GM19043 (cell line): ENCODE measurements around the gene ZNF423.

Experiments used
- ATAC-seq: cut with Tn5 transposase; IDR thresholded peaks from one replicate; pipeline ENCODE4 v1.9.1; 2021; ENCODE audit warnings: low read depth; ENCODE audit not compliant: unreplicated experiment

The ZNF423 gene

DNA sequence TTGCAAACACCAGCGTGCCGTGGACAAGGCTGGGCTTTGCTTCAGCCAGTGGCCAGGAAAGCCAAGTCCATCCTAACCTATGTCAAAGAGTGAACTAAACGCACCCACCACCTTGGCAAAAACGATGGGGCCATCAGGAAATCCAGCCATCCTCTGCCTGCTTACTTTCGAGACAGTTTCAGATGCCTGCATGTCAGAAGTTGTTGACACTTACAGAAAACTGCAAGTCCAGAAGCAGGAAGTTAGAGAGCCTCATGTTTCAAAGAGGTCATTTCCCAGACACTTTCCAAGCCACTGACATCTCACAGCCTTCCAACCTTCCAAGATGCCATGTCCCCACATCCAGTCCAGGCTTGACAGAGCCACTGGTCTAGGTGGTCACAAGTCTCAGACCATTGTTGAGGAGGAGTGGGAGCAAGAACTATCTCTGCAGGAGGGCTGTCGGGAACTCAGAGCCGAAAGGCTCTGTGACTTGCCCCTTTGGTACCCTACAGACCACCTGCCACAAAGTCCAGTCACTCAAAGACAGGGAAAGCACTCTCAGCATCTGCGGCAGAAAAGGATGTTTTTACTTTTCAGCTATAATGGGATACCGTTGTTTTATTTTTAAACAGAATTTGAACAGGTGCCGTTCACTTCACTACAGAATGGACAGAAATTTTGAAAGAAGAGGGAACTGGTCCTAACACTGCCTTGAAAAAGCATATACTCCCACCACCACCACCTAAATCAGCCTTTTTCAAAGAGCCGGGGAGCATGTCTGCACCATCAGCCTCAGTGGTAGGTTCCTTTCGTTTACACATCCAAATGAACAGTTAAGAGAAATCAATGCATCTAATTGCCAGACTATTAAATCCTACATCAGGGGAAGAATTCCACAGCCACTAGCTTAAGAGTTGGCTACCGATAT lies 5.1 kb downstream of the ZNF423 start:
- no peak for ATAC-seq

- ATAC-seq = no peak
These were observed 6.2 kb downstream of the ZNF423 start for GRCh38 chr16:49849754-49850108.

- no peak for ATAC-seq
These were observed 6.7 kb downstream of the ZNF423 start for GRCh38 chr16:49849037-49849753.

DNA sequence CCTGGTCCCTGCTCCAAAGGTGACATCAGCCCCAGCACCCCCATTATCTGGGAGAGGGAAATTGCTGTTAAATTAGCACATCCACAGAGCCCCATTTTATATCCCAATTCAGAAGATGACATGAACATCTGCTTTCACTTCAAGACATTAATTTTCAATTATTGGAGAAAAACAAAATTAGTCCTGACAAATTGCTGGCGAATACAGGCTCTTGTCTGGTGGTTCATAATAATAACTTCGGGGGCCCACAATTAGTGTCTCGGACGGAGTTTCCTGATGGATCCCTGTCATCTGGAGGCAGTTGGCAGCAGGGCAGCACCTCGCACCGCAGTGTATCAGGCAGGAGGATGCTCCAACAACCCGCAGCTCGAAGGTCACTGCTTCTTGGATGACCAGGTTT lies 7.4 kb downstream of the ZNF423 start:
- ATAC-seq = no peak

- ATAC-seq = no peak
These were observed 9.1 kb downstream of the ZNF423 start for GRCh38 chr16:49846800-49847199.

- no peak for ATAC-seq
These were observed 11.6 kb downstream of the ZNF423 start for GRCh38 chr16:49844359-49844758.

GRCh38 chr16:49843758-49844157 lies 12.2 kb downstream of the ZNF423 start:
- ATAC-seq = no peak

GRCh38 chr16:49842972-49843371 lies 12.9 kb downstream of the ZNF423 start:
- ATAC-seq = no peak

DNA sequence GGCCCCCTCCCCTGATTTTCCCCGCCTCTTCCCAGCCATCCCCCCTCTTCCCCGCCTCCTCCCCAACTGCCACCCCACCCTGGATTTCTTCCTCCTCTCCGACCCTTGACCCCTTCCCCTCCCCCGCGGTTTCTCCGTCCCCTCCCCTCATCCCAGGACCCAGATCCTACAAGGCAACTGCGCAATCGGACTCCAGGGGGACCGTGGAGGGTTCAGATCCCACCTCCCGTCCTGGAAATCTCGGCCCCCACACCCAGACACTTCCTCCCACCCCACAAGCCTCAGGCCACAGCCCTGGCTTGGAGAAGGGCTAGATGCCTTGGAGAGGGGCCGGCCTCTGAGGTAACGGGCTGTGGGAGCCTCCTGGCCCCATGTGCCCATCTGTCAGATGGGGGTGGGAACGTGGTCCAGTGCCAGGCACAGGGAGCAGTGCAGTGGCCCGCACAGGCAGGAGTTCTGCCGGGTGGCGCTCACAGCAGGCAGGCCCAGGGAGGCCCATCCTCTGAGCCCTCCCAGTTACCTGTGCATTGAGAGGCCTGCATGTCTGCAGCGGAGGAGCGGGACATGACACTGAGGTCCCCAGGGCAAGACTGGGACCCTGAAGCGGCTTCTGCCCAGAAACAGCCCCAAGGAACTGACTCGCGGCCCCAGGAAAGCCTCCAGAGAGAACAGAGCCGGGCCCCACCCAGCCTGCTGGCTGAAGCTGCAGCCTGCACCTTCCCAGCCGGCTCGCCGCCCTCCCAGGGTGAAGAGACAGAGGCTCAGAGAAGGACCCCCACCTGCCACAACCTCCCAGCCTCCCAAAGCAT lies 16.7 kb downstream of the ZNF423 start:
- no peak for ATAC-seq

- ATAC-seq = no peak
These were observed 17.4 kb downstream of the ZNF423 start for GRCh38 chr16:49838441-49839016.

GRCh38 chr16:49837688-49838410 lies 18.1 kb downstream of the ZNF423 start:
- no peak for ATAC-seq

DNA sequence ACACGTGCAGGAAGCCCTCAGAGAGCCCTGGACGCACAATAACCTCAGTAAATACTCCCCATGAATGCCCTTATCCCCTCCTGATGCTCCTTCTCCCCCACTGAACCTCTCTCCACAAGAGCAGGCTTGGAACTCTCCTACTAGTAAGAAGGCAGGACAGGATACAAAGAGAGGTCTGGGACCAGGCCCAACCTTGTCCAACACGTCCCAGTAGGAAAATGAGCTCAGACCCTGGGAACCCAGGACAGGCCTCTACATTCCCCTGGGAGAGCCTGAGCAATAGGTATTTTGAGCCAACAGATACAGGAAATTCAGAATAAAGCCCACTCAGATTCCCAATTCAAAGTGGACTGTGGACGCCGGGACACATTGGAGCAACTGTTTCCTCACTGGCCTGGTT lies 19.2 kb downstream of the ZNF423 start:
- ATAC-seq = no peak

DNA sequence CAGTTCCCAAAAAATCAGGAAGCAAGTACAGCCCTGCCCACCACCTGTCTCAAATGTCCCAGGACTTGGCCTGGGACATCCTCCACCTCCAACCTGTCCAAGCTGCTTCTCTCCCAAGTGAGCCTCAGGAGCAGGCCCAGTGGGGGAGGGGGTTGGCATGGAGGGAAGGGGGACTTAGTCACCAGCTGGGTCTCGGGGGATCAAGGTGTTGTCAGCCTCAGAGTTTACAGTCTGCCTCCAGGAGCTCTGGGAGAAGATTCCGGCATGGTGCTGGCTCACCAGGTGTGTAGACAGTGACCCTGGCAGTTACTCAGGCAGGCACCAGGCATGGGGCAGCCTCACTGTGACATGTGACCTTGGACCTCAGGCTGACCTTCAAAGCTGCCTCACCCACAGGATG lies 19.7 kb downstream of the ZNF423 start:
- no peak for ATAC-seq

DNA sequence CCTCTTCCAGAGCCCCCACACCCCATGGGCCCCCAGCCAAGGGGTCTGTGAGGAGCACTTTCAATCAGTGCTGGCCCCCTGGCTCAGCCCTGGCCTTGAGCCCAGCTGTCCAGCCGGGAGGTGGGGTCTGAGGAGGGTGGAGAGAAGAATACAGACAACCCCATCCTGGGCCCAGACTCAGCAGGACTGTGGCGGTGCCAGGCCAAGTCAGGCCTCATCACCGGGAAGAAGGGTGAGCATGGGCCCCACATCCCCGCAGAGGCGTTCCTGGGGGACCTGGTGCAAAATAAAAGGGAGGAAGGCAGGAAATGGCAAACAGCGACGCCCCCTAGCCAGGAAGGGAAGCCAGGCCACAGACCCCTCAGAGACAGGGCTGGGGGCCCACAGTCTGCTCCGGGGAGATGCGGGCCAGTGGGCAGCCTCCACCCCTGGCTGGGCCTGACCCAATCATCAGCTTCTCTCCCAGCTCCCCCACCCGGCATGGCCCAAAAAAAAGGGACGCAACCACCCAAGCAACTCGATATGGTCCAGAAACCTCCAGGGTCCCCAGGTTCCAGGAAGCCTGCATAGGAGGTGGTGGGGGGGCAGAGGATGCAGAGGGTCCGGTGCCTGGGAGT lies 20.6 kb downstream of the ZNF423 start:
- no peak for ATAC-seq

DNA sequence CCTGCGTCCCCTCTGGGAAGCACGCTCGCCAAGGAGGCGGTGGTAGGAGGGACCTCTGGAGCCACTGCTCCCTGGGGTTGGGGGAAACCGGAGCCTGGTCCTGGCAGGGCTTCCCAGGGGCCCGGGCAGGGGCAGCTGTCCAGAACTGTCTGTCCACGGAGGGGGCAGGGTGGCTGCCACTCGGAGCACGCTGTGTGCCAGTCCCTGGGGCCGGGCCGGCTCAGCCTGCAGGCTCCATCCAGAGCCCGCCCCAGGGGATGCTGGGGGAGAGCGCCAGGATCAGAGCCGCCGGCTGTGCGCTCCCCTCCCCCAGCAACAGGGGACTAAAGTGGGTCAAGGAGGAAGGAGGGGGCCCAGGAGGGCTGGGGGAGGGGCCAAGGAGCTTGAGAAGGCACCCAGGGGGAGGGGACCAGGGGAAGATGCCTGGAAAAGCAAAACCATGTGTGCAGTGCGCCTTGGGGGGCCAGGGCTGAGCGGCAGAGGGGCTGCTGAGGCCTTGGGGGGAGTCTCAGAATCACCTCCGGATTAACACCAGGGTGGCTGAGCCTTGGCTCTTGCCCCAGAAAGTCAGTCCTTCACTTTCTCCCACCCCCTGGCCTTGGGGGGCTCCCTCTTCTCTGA lies 21.3 kb downstream of the ZNF423 start:
- ATAC-seq = no peak

- no peak for ATAC-seq
These were observed 21.9 kb downstream of the ZNF423 start for GRCh38 chr16:49833796-49834530.

DNA sequence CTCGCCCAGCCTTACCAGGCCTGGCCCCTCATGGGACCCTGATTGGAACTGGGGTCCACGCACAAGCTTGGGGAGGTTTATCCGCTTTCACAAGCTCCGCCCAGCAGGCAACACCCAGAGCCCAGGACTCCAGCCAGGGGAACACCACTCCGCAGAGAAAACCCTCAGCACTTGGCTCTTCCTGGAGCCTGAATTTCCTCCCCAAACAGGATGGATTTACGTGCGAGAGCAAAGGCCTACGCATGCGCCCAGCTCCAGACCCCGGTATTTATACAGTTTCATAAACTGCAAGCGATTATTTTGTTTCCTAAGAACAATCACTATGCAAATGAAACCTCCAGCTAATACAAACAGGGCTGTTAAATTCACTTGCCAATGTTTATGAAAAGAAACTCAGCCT lies 22.8 kb downstream of the ZNF423 start:
- ATAC-seq = no peak

- ATAC-seq = no peak
These were observed 23.7 kb downstream of the ZNF423 start for GRCh38 chr16:49832177-49832576.

GRCh38 chr16:49830873-49831272 lies 25.0 kb downstream of the ZNF423 start:
- ATAC-seq = no peak
